HG02642 (cell line): Measurements from ENCODE around the gene CTTNBP2NL.
"Not testable (repeated sequence)": the region's sequence is repeated elsewhere in the genome, so short reads cannot be mapped to it uniquely, and the experiment has no call there.

Source experiments
- ATAC-seq: cut with Tn5 transposase; IDR thresholded peaks from one replicate; pipeline ENCODE4 v1.9.1; 2021; ENCODE audit warnings: mild to moderate bottlenecking; ENCODE audit not compliant: unreplicated experiment, poor library complexity

The CTTNBP2NL gene

GRCh38 chr1:112386024-112386723, 9.8 kb upstream of the CTTNBP2NL start:
- no peak for ATAC-seq

- ATAC-seq, result no peak
Measured at GRCh38 chr1:112386731-112387346, 9.2 kb upstream of the CTTNBP2NL start.

GRCh38 chr1:112387807-112388206, 8.2 kb upstream of the CTTNBP2NL start:
- no peak for ATAC-seq

GRCh38 chr1:112388436-112388835, 7.6 kb upstream of the CTTNBP2NL start:
- ATAC-seq, result no peak

- no peak for ATAC-seq
Measured at GRCh38 chr1:112389689-112390088, 6.3 kb upstream of the CTTNBP2NL start.

- not testable (repeated sequence) for ATAC-seq
Measured at GRCh38 chr1:112390335-112390734, 5.7 kb upstream of the CTTNBP2NL start.

- ATAC-seq, result peak; percentile 70
Measured at GRCh38 chr1:112390775-112391602, 5.0 kb upstream of the CTTNBP2NL start.

- ATAC-seq, result no peak
Measured at GRCh38 chr1:112391603-112391940, 4.4 kb upstream of the CTTNBP2NL start.

- ATAC-seq, result no peak
Measured at GRCh38 chr1:112393631-112393974, 2.4 kb upstream of the CTTNBP2NL start.

GRCh38 chr1:112394743-112395062, 1.3 kb upstream of the CTTNBP2NL start:
- no peak for ATAC-seq

- ATAC-seq, result no peak
Measured at GRCh38 chr1:112395256-112395820, 676 bp upstream of the CTTNBP2NL start.

GRCh38 chr1:112396653-112397471, 848 bp downstream of the CTTNBP2NL start:
- ATAC-seq, result no peak

- no peak for ATAC-seq
Measured at GRCh38 chr1:112397841-112398240, 1.8 kb downstream of the CTTNBP2NL start.

- no peak for ATAC-seq
Measured at GRCh38 chr1:112399456-112399855, 3.4 kb downstream of the CTTNBP2NL start.

- ATAC-seq, result not testable (repeated sequence)
Measured at GRCh38 chr1:112400706-112401105, 4.7 kb downstream of the CTTNBP2NL start.

- no peak for ATAC-seq
Measured at GRCh38 chr1:112402682-112403643, 6.9 kb downstream of the CTTNBP2NL start.

- ATAC-seq, result no peak
Measured at GRCh38 chr1:112406771-112407170, 10.8 kb downstream of the CTTNBP2NL start.

GRCh38 chr1:112409414-112409813, 13.4 kb downstream of the CTTNBP2NL start:
- ATAC-seq, result no peak

GRCh38 chr1:112410673-112411072, 14.7 kb downstream of the CTTNBP2NL start:
- no peak for ATAC-seq
